ENCODE measurements around the gene FBXO27. TPM values are rescaled to one million over a fixed set of nuclear protein-coding genes. Genes with fewer than 3 reads are reported as not detected.
"Not testable (repeated sequence)": the region's sequence is repeated elsewhere in the genome, so short reads cannot be mapped to it uniquely, and the experiment has no call there.

The FBXO27 gene
- total RNA-seq, 1 experiment from 2014 or later, result 3.8 TPM

- no peaks in the 10 kb centered on the region for H3K36me3 ChIP-seq (ENCODE audit: control insufficient read depth, insufficient read depth, low read length)
- H3K27me3 ChIP-seq (replicated peaks; ENCODE audit: control insufficient read depth, insufficient read depth, low read length), result no peaks in the 10 kb centered on the region
- no peak for TF ChIP-seq CTCF (IDR thresholded peaks at IDR 0.05; ENCODE audit: insufficient read depth in 1 of 2, low read depth in 1 of 2, low read length in 1 of 2, severe bottlenecking in 1 of 2, unreplicated experiment in 1 of 2)
- H3K9me3 ChIP-seq, result no peaks in the 10 kb centered on the region
- no peak overlapping the region for H3K4me3 Mint-ChIP-seq (ENCODE audit: unreplicated experiment)
- H3K4me1 Mint-ChIP-seq (ENCODE audit: low read depth, unreplicated experiment), result peaks cover 10% of the 10 kb centered on the region
- no peak for DNase-seq
- H3K27me3 Mint-ChIP-seq (ENCODE audit: insufficient read depth, unreplicated experiment), result peaks cover 3% of the 10 kb centered on the region
- ChIA-PET CTCF (interaction anchor here (1.0 kb wide), 1 partner anchor 15 kb away, joined by 3 read pairs; no protein-coding TSS in a partner anchor), POLR2A (no interaction called here)
- no TSS peak for BruUV-seq (replicated peaks)
- H3K27ac Mint-ChIP-seq (ENCODE audit: unreplicated experiment), result no peak overlapping the region
- no peaks in the 10 kb centered on the region for H3K36me3 Mint-ChIP-seq (ENCODE audit: insufficient read depth, unreplicated experiment)
- intact Hi-C loops (cut with micrococcal nuclease; ENCODE audit: unreplicated experiment), result no loop called here
- H3K4me3 ChIP-seq (ENCODE audit: low read depth, low read length), result no peak overlapping the region
- peaks cover 19% of the 10 kb centered on the region for H3K4me1 ChIP-seq
- H3K9me3 Mint-ChIP-seq (ENCODE audit: unreplicated experiment), result peaks cover 6% of the 10 kb centered on the region
Measured at GRCh38 chr19:38990949-38991697, 41.2 kb downstream of the FBXO27 start.

DNA sequence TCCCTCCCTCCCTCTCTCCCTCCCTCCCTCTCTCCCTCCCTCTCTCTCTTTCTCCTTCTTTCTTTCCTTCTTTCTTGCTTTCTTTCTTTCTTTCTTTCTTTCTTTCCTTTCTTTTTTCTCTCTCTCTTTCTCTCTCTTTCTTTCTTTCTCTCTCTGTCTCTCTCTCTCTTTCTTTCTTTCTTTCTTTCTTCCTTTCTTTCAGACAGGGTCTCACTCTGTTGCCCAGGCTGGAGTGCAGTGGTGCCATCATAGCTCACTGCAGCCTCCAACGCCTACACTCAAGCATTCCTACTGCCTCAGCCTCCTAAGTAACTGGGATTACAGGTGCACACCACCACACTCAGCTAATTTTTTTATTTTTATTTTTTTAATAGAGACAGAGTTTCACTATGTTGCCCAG, 42.7 kb downstream of the FBXO27 start:
- ChIA-PET POLR2A (interaction anchor here (0.6 kb wide), 1 partner anchor 41 kb away, joined by 4 read pairs; no protein-coding TSS in a partner anchor), CTCF (interaction anchor here (2.7 kb wide), 1 partner anchor 13 kb away, joined by 8 read pairs; the partner anchor contains the start of gene FBXO17)
- not testable (repeated sequence) for H3K27me3 Mint-ChIP-seq (ENCODE audit: insufficient read depth, unreplicated experiment)

GRCh38 chr19:38989066-38989605, 43.2 kb downstream of the FBXO27 start:
- BruUV-seq (replicated peaks), result no TSS peak
- intact Hi-C loops (cut with micrococcal nuclease; ENCODE audit: unreplicated experiment), result no loop called here
- TF ChIP-seq CTCF (IDR thresholded peaks at IDR 0.05; ENCODE audit: insufficient read depth in 1 of 2, low read depth in 1 of 2, low read length in 1 of 2, severe bottlenecking in 1 of 2, unreplicated experiment in 1 of 2), result no peak
- no peak overlapping the region for H3K4me3 Mint-ChIP-seq (ENCODE audit: unreplicated experiment)
- DNase-seq, result no peak
- Histone ChIP-seq H3K9me3 (peaks cover 3% of the 10 kb centered on the region; the same call in 1 of the 2 replicates), H3K27me3 (replicated peaks; ENCODE audit: control insufficient read depth, insufficient read depth, low read length) (no peaks in the 10 kb centered on the region), H3K4me1 (peaks cover 4% of the 10 kb centered on the region; the same call in 1 of the 2 replicates), H3K36me3 (ENCODE audit: control insufficient read depth, insufficient read depth, low read length) (no peaks in the 10 kb centered on the region), H3K4me3 (ENCODE audit: low read depth, low read length) (no peak overlapping the region)
- peaks cover 9% of the 10 kb centered on the region for H3K9me3 Mint-ChIP-seq (ENCODE audit: unreplicated experiment)
- no peak overlapping the region for H3K27ac Mint-ChIP-seq (ENCODE audit: unreplicated experiment)
- no peaks in the 10 kb centered on the region for H3K4me1 Mint-ChIP-seq (ENCODE audit: low read depth, unreplicated experiment)
- CTCF ChIA-PET, result interaction anchor here (1.0 to 2.7 kb wide), 2 partner anchors 13 to 58 kb away, joined by 3 to 8 read pairs; partner anchors contain the start of genes FBXO17, MRPS12 and SARS2
- H3K36me3 Mint-ChIP-seq (ENCODE audit: insufficient read depth, unreplicated experiment), result no peaks in the 10 kb centered on the region
- H3K27me3 Mint-ChIP-seq (ENCODE audit: insufficient read depth, unreplicated experiment), result peaks cover 3% of the 10 kb centered on the region
- POLR2A ChIA-PET, result interaction anchor here (0.6 kb wide), 1 partner anchor 42 kb away, joined by 4 read pairs; no protein-coding TSS in a partner anchor

More for the DNA sequence above, 42.7 kb downstream of the FBXO27 start:
- intact Hi-C loops (cut with micrococcal nuclease; ENCODE audit: unreplicated experiment); H3K4me3 ChIP-seq (ENCODE audit: low read depth, low read length); H3K27ac Mint-ChIP-seq (ENCODE audit: unreplicated experiment); H3K9me3 ChIP-seq; H3K36me3 Mint-ChIP-seq (ENCODE audit: insufficient read depth, unreplicated experiment); H3K27me3 ChIP-seq (replicated peaks; ENCODE audit: control insufficient read depth, insufficient read depth, low read length); H3K4me3 Mint-ChIP-seq (ENCODE audit: unreplicated experiment); H3K36me3 ChIP-seq (ENCODE audit: control insufficient read depth, insufficient read depth, low read length); BruUV-seq (replicated peaks); DNase-seq; H3K4me1 Mint-ChIP-seq (ENCODE audit: low read depth, unreplicated experiment); H3K9me3 Mint-ChIP-seq (ENCODE audit: unreplicated experiment); H3K4me1 ChIP-seq: not testable (repeated sequence)

- H3K9me3 ChIP-seq; H3K4me1 ChIP-seq; H3K27me3 ChIP-seq (replicated peaks; ENCODE audit: control insufficient read depth, insufficient read depth, low read length); H3K4me3 ChIP-seq (ENCODE audit: low read depth, low read length); H3K36me3 Mint-ChIP-seq (ENCODE audit: insufficient read depth, unreplicated experiment); DNase-seq; H3K36me3 ChIP-seq (ENCODE audit: control insufficient read depth, insufficient read depth, low read length); H3K4me3 Mint-ChIP-seq (ENCODE audit: unreplicated experiment); H3K27ac Mint-ChIP-seq (ENCODE audit: unreplicated experiment); H3K27me3 Mint-ChIP-seq (ENCODE audit: insufficient read depth, unreplicated experiment); H3K4me1 Mint-ChIP-seq (ENCODE audit: low read depth, unreplicated experiment); POLR2A ChIA-PET; BruUV-seq (replicated peaks); H3K9me3 Mint-ChIP-seq (ENCODE audit: unreplicated experiment); intact Hi-C loops (cut with micrococcal nuclease; ENCODE audit: unreplicated experiment): not testable (repeated sequence)
- CTCF ChIA-PET, result interaction anchor here (0.6 to 2.7 kb wide), 3 partner anchors 12 to 64 kb away, joined by 3 to 8 read pairs (median 8); partner anchors contain the start of genes FBXO17, MRPS12 and SARS2
Measured at GRCh38 chr19:38988627-38989026, 43.7 kb downstream of the FBXO27 start.

DNA sequence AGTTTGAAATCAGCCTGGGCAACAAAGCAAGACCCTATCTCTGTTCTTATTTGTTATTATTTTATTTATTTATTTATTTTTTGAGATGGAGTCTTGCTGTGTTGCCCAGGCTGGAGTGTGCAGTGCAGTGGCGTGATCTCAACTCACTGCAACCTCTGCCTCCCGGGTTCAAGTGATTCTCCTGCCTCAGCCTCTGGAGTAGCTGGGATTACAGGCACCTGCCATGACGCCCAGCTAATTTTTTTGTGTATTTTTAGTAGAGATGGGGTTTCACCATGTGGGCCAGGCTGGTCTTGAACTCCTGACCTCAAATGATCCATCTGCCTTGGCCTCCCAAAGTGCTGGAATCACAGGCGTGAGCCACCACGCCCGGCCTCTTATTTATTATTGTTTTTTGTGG, 44.6 kb downstream of the FBXO27 start:
- POLR2A ChIA-PET; BruUV-seq (replicated peaks); H3K4me1 Mint-ChIP-seq (ENCODE audit: low read depth, unreplicated experiment); H3K27me3 ChIP-seq (replicated peaks; ENCODE audit: control insufficient read depth, insufficient read depth, low read length); H3K9me3 ChIP-seq; H3K4me3 Mint-ChIP-seq (ENCODE audit: unreplicated experiment); DNase-seq; H3K4me3 ChIP-seq (ENCODE audit: low read depth, low read length); intact Hi-C loops (cut with micrococcal nuclease; ENCODE audit: unreplicated experiment); H3K4me1 ChIP-seq; H3K27me3 Mint-ChIP-seq (ENCODE audit: insufficient read depth, unreplicated experiment); H3K9me3 Mint-ChIP-seq (ENCODE audit: unreplicated experiment); H3K27ac Mint-ChIP-seq (ENCODE audit: unreplicated experiment); H3K36me3 ChIP-seq (ENCODE audit: control insufficient read depth, insufficient read depth, low read length); H3K36me3 Mint-ChIP-seq (ENCODE audit: insufficient read depth, unreplicated experiment): not testable (repeated sequence)
- CTCF ChIA-PET, result interaction anchor here (2.7 kb wide), 1 partner anchor 12 kb away, joined by 8 read pairs; the partner anchor contains the start of gene FBXO17

Measured in Caco-2 (cell line).